ENCODE results near the gene MN1.

Gene MN1

GRCh38 chr22:27727673-27728451 is 73.7 kb downstream of the MN1 start:
- TF ChIP-seq, protein P1, sequence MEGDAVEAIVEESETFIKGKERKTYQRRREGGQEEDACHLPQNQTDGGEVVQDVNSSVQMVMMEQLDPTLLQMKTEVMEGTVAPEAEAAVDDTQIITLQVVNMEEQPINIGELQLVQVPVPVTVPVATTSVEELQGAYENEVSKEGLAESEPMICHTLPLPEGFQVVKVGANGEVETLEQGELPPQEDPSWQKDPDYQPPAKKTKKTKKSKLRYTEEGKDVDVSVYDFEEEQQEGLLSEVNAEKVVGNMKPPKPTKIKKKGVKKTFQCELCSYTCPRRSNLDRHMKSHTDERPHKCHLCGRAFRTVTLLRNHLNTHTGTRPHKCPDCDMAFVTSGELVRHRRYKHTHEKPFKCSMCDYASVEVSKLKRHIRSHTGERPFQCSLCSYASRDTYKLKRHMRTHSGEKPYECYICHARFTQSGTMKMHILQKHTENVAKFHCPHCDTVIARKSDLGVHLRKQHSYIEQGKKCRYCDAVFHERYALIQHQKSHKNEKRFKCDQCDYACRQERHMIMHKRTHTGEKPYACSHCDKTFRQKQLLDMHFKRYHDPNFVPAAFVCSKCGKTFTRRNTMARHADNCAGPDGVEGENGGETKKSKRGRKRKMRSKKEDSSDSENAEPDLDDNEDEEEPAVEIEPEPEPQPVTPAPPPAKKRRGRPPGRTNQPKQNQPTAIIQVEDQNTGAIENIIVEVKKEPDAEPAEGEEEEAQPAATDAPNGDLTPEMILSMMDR (IDR thresholded peaks at IDR 0.05; ENCODE audit: insufficient read depth, missing control alignments): no peak
- DNase-seq (ENCODE audit: insufficient read length, low spot score) (no peak), FAIRE-seq (no peak)

DNA sequence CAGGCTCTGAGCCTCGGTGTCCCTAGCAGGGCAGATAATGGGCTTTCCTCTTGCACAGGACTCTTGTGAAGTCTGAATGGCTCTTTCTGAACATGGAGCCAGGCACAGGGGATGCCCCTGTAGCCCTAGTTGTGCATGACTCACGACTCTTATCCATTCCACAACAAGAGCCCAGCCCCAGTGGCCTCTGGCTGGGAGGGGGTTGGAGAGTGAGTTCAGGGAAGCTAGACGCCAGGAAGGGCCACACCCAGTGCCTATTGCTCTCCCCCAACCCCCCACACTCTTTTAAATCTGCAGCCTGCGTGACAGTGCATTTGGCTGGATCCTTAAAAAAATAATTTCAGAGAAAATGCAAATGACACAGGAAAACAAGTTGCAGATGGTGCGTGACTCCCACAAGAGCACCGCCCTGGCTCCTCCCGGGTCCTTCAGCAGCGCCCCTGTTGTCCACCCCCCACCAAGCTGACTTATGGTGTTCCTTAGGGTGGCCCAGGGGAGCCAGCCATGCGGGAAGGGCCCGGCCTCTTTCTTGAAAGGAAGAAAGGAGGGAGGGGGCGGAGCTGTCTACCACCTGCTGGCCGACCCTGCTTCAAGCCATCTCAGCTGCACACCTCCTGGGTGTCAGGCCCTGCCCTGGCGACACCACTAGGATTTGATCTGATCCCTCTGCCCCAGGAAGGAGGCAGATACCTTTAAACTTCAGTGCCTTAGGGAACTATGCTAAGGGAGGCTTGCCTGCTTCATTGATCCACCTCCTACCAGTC is 74.7 kb downstream of the MN1 start:
- FAIRE-seq (no peak), DNase-seq (ENCODE audit: insufficient read length, low spot score) (no peak)
- TF ChIP-seq, protein P1 (IDR thresholded peaks at IDR 0.05; ENCODE audit: insufficient read depth, missing control alignments): no peak

DNA sequence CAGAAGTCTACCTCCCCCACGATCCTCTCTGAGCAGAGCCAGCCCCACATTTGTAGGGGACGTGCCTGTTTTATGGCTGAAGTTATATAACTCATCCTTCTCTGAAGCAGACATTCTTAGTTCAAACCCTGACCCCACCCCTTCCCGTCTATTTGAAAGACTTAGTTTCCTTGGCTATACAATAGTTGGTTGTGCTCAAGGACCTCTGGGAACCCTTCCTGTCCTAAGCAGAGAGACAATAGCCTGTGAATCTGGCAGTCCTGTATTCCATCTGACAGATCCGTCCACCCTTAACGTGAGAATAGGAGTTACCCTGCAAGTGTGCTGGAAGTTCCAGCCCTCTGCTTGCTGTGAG is 75.2 kb downstream of the MN1 start:
- DNase-seq (ENCODE audit: insufficient read length, low spot score) (no peak), FAIRE-seq (no peak)
- TF ChIP-seq, protein P1 (IDR thresholded peaks at IDR 0.05; ENCODE audit: insufficient read depth, missing control alignments): no peak

GRCh38 chr22:27725661-27726060 is 75.9 kb downstream of the MN1 start:
- FAIRE-seq (no peak), DNase-seq (ENCODE audit: insufficient read length, low spot score) (no peak)
- TF ChIP-seq, protein P1 (IDR thresholded peaks at IDR 0.05; ENCODE audit: insufficient read depth, missing control alignments): no peak

DNA sequence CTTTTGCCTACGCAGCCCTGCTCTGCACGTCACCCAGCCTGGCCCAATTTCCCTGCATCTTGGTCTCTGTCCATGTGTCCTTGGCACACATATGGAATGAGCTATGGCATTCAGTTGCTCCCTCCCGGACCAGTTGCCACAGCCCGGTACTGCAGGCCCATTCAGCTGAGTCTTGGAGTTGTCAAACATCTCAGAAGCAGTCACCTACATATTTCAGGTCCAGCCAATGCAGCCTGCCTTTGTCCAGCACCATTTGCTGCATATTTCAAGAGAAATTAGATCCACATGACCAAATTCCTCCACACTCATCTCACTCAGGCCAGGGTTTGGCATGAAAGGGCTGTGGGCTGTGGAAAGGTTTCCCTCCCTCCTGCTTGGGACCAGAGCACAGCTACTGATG is 76.8 kb downstream of the MN1 start:
- FAIRE-seq (no peak), DNase-seq (ENCODE audit: insufficient read length, low spot score) (no peak)
- TF ChIP-seq, protein P1 (IDR thresholded peaks at IDR 0.05; ENCODE audit: insufficient read depth, missing control alignments): no peak

- DNase-seq (ENCODE audit: insufficient read length, low spot score) (no peak), FAIRE-seq (no peak)
- TF ChIP-seq, protein P1 (IDR thresholded peaks at IDR 0.05; ENCODE audit: insufficient read depth, missing control alignments): no peak
Measured at GRCh38 chr22:27724157-27724556, 77.4 kb downstream of the MN1 start.

GRCh38 chr22:27723708-27724107 is 77.8 kb downstream of the MN1 start:
- TF ChIP-seq, protein P1 (IDR thresholded peaks at IDR 0.05; ENCODE audit: insufficient read depth, missing control alignments): no peak
- DNase-seq (ENCODE audit: insufficient read length, low spot score): no peak
- FAIRE-seq: no peak

Data from D721Med (cell line).